Psoas muscle (tissue), 8 donors: Measurements from ENCODE around the gene KCNS3. TPM values are rescaled to one million over a fixed set of nuclear protein-coding genes. Genes with fewer than 3 reads are reported as not detected.

Experiments used
- ATAC-seq, 4 donors: fragments of 200-7000 bp; cut with Tn5 transposase; one replicate each; pipeline ENCODE4 v1.9.1; 2020; ENCODE audit warnings: moderate library complexity in 3 of 4, mild to moderate bottlenecking in 2 of 4
- DNase-seq, 2 donors: peaks; one replicate each; pipeline ENCODE4 v3.0.0-alpha.2; 2020
- H3K27ac ChIP-seq: fragments of 200-600 bp; one replicate; pipeline ENCODE4 v1.8.0; 2022
- H3K27me3 ChIP-seq, 3 donors: fragments of 200-600 bp in 1 of 3; one replicate each; pipeline versions ENCODE4 v1.6.1 to v1.8.0; 2013 to 2022; ENCODE audit warnings: low read length in 2 of 3, mild to moderate bottlenecking in 2 of 3, moderate library complexity in 1 of 3; ENCODE audit not compliant: insufficient read depth in 3 of 3
- H3K36me3 ChIP-seq, 2 donors: fragments of 200-600 bp in 1 of 2; one replicate each; pipeline versions ENCODE4 v1.6.1 to v1.8.0; 2013 to 2022; ENCODE audit warnings: low read depth in 1 of 2, mild to moderate bottlenecking in 1 of 2, moderate library complexity in 1 of 2; ENCODE audit not compliant: insufficient read depth in 1 of 2
- H3K4me1 ChIP-seq: fragments of 200-600 bp; one replicate; pipeline ENCODE4 v1.8.0; 2022
- H3K4me3 ChIP-seq: fragments of 200-600 bp; one replicate; pipeline ENCODE4 v1.8.0; 2022; ENCODE audit warnings: mild to moderate bottlenecking
- H3K9me3 ChIP-seq: fragments of 200-600 bp; one replicate; pipeline ENCODE4 v1.8.0; 2022
- CTCF ChIP-seq: fragments of 200-600 bp; IDR thresholded peaks from one replicate; pipeline ENCODE4 v1.8.0; 2022; ENCODE audit warnings: antibody characterized with exemption
- WGBS, 3 donors: extraction: QIAGEN DNeasy Blood & Tissue Kit; methylation state at CpG; one replicate each; pipeline versions ENCODE4 v1.1.6 to v1.1.7; 2013; 5-methylcytosine and 5-hydroxymethylcytosine counted together
- intact Hi-C, 2 donors: fragments of 100-400 bp; cut with DNase I; formaldehyde crosslinking; loops; one replicate each; pipeline versions ENCODE4 v1.11.0 to v1.14.2; 2022
- polyA plus RNA-seq, 3 donors: library from polyadenylated mRNA; stranded (reverse); fragments of 200-250 nt; gene quantifications; one replicate each; pipeline ENCODE4 v1.2.3, GENCODE V29; 2013
- total RNA-seq, 4 donors: library from RNA; stranded (reverse); fragmentation: NEBNext Ultra II Directional in 2 of 4; extraction: Animal tissue kit (Norgen Biotek cat#: 25700) in 2 of 4; gene quantifications; one replicate each; pipeline versions ENCODE4 v1.2.1 to v1.2.4, GENCODE V29; 2021 to 2023
- donor health status: healthy with polysubstance abuse.
- donor health status: DM: no; HTN: no; CAD: no; lungs with moderate emphysema.
- donor health status: Bipolar disorder and iron deficiency.
- donor health status: healthy.
- donor health status: DM: yes; HTN: yes; CAD: no.
- donor health status: DM: no; HTN: no; CAD: no.
- donor health status: DM: no; HTN: no; CAD: no.
- donor health status: DM: yes; HTN: yes; CAD: no.

KCNS3 gene
- total and polyA plus RNA-seq, 7 donors = 3.6 to 29.2 (median 12.1) TPM

DNA sequence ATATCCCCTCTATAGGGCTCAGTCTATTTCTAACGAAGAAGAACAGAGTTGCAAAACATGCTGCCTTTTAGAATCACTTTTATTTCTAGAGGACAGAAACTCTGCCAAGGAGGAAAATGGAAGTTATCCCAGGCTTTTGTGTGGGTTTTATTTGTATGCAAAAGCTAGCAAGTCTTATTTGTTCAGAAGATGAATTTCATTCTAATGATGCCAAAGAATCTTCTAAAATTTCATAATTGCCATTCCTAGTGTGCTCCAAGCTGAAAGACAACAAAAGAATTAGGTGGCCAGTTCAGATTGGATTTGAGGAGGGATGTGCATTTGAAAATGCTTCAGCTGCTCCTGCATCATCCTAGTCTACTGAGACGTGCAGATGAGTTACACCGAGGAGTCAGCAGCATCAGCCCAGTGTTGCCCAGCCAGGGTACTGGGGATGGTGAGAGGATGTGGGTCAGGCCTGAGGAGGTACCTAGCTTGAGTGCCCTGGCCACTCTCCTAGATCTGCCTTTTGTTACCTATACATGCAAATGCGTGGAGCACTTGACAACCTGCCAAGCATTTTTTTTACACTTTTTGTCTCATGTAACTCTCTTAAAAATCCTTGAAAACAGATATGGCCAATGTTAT, 80.1 kb downstream of the KCNS3 start:
- H3K9me3 ChIP-seq = no peaks in the 10 kb centered on the region
- WGBS, 3 donors = 74 to 81% (median 78%) methylated on average over 4 of the region's 4 CpGs
- H3K4me1 ChIP-seq = no peaks in the 10 kb centered on the region
- TF ChIP-seq CTCF = no peak
- no peak overlapping the region for H3K27ac ChIP-seq
- ATAC-seq = no peak
- H3K4me3 ChIP-seq = no peak overlapping the region
- intact Hi-C loops = no loop called here
- H3K36me3 ChIP-seq = no peaks in the 10 kb centered on the region
- H3K27me3 ChIP-seq = no peaks in the 10 kb centered on the region
- DNase-seq = no peak

DNA sequence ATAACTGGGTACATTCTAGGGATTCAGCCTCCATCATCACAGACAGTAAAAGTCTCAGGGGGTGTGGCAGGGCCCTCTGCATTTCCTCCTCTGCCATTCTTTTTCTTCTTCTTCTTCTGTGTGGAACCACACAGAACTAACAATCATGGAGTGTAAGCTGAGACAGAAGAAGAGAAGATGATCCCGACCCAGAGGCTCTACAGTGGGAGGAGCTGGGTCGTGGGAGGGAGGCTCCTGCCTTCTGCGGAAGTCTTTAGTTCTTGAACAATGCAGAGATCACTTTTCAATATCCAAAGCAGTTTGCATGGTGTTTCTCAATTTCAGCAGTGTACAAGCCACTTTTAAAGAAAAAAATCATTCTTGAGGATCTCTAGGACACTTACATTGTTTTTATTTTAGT, 80.9 kb downstream of the KCNS3 start:
- H3K36me3 ChIP-seq = no peaks in the 10 kb centered on the region
- TF ChIP-seq CTCF = no peak
- intact Hi-C loops = no loop called here
- no peaks in the 10 kb centered on the region for H3K27me3 ChIP-seq
- H3K4me3 ChIP-seq = no peak overlapping the region
- 21 to 44% (median 24%) methylated on average over 3 of the region's 3 CpGs for WGBS, 3 donors
- no peak for ATAC-seq
- no peak overlapping the region for H3K27ac ChIP-seq
- DNase-seq = no peak
- H3K4me1 ChIP-seq = no peaks in the 10 kb centered on the region
- no peaks in the 10 kb centered on the region for H3K9me3 ChIP-seq

GRCh38 chr2:17959833-17960232, 81.4 kb downstream of the KCNS3 start:
- no peaks in the 10 kb centered on the region for H3K9me3 ChIP-seq
- H3K36me3 ChIP-seq = no peaks in the 10 kb centered on the region
- intact Hi-C loops = no loop called here
- no peaks in the 10 kb centered on the region for H3K4me1 ChIP-seq
- ATAC-seq = no peak
- no peaks in the 10 kb centered on the region for H3K27me3 ChIP-seq
- no peak for TF ChIP-seq CTCF
- no peak for DNase-seq
- no peak overlapping the region for H3K4me3 ChIP-seq
- WGBS, 3 donors = 80 to 84% (median 82%) methylated on average over 5 of the region's 5 CpGs
- H3K27ac ChIP-seq = no peak overlapping the region

DNA sequence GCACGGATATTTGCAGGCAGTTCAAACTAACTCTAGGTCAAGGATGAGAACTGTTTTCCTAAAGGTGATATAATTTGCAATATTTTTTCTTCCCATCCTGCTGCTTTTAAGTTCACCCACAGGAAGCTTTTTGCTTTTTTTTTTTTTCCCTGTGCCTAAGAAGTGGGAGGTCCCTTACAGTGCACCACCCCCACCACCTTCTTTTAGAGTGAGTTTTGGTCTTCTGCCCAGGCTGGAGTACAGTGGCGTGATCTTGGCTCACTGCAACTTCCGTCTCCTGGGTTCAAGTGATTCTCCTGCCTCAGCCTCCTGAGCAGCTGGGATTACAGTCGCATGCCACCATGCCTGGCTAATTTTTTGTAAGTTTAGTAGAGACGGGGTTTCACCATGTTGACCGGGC, 82.5 kb downstream of the KCNS3 start:
- WGBS, 3 donors = 75 to 88% (median 77%) methylated on average over 6 of the region's 6 CpGs
- no peak for DNase-seq
- no peak for ATAC-seq
- no peaks in the 10 kb centered on the region for H3K9me3 ChIP-seq
- no peaks in the 10 kb centered on the region for H3K36me3 ChIP-seq
- H3K27ac ChIP-seq = no peak overlapping the region
- no peak overlapping the region for H3K4me3 ChIP-seq
- no peaks in the 10 kb centered on the region for H3K27me3 ChIP-seq
- H3K4me1 ChIP-seq = no peaks in the 10 kb centered on the region
- TF ChIP-seq CTCF = no peak
- intact Hi-C loops = no loop called here

GRCh38 chr2:17961789-17962188, 83.3 kb downstream of the KCNS3 start:
- Histone ChIP-seq H3K4me1 (no peaks in the 10 kb centered on the region), H3K27me3 (no peaks in the 10 kb centered on the region), H3K27ac (no peak overlapping the region), H3K36me3 (no peaks in the 10 kb centered on the region), H3K9me3 (no peaks in the 10 kb centered on the region), H3K4me3 (no peak overlapping the region)
- TF ChIP-seq CTCF = no peak
- intact Hi-C loops = no loop called here
- WGBS, 3 donors = 94 to 98% (median 94%) methylated on average over 2 of the region's 2 CpGs
- no peak for ATAC-seq
- no peak for DNase-seq
